Measurements from ENCODE around the gene UIMC1.

The UIMC1 gene

DNA sequence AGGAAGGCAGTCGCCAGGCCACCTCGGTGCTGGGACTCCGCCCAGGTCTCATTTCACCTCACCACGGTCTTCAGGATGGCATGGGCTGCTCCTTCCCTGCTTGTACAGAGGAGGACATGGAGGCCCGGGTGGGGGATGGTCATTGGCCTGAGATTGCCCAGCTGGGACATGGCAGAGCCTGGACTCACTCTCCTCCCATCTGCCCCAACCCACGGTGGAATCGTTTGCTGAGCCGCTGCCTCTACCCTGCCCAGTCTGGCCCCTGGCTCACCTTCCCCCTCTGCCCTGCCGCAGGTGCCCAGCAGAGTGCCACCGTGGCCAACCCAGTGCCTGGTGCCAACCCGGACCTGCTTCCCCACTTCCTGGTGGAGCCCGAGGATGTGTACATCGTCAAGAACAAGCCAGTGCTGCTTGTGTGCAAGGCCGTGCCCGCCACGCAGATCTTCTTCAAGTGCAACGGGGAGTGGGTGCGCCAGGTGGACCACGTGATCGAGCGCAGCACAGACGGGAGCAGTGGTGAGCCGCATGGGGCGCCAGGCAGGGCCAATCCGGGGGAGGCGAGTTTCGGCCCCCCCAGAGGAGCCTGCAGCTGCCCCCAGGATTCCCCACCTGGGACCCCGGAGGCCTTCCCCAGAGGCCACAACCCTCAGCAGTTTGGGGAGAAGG is 144.1 kb downstream of the UIMC1 start:
- Mint-ChIP-seq H3K27ac (no peak overlapping the region), H3K4me3 (no peak overlapping the region), H3K36me3 (ENCODE audit: low read depth) (no peaks in the 10 kb centered on the region), H3K4me1 (ENCODE audit: low read depth) (no peaks in the 10 kb centered on the region), H3K9me3 (no peaks in the 10 kb centered on the region), H3K27me3 (peaks cover 33% of the 10 kb centered on the region)

- Mint-ChIP-seq H3K27me3 (peaks cover 25% of the 10 kb centered on the region), H3K4me1 (ENCODE audit: low read depth) (no peaks in the 10 kb centered on the region), H3K27ac (no peak overlapping the region), H3K4me3 (no peak overlapping the region), H3K36me3 (ENCODE audit: low read depth) (no peaks in the 10 kb centered on the region), H3K9me3 (no peaks in the 10 kb centered on the region)
Observed at GRCh38 chr5:176861276-176861675, 145.3 kb downstream of the UIMC1 start.

- H3K36me3 Mint-ChIP-seq (ENCODE audit: low read depth), result no peaks in the 10 kb centered on the region
- H3K27ac Mint-ChIP-seq, result no peak overlapping the region
- no peaks in the 10 kb centered on the region for H3K9me3 Mint-ChIP-seq
- H3K4me3 Mint-ChIP-seq, result no peak overlapping the region
- peaks cover 18% of the 10 kb centered on the region for H3K27me3 Mint-ChIP-seq
- H3K4me1 Mint-ChIP-seq (ENCODE audit: low read depth), result no peaks in the 10 kb centered on the region
Observed at GRCh38 chr5:176860381-176860780, 146.2 kb downstream of the UIMC1 start.

DNA sequence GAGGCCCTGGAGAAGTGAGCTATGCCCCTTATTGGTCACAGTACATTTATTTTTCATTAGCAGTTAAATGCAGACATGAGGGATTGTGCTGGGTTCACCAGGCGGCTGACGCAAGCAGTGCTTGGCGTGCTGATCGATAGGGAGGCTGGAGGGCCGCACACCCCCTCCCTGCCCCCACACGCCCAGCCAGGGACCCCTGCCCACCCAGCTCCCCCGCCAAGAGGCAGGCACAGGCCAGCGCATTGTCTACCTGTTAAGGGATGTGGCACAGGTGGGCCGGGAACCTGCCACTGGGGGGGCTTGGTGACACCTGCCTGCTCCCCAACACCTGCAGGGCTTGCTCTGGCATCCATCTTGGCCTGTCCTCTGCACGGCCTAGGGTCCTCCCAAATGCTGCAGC is 146.7 kb downstream of the UIMC1 start:
- Mint-ChIP-seq H3K9me3 (no peaks in the 10 kb centered on the region), H3K27me3 (peaks cover 18% of the 10 kb centered on the region), H3K4me3 (no peak overlapping the region), H3K27ac (no peak overlapping the region), H3K4me1 (ENCODE audit: low read depth) (no peaks in the 10 kb centered on the region), H3K36me3 (ENCODE audit: low read depth) (no peaks in the 10 kb centered on the region)

DNA sequence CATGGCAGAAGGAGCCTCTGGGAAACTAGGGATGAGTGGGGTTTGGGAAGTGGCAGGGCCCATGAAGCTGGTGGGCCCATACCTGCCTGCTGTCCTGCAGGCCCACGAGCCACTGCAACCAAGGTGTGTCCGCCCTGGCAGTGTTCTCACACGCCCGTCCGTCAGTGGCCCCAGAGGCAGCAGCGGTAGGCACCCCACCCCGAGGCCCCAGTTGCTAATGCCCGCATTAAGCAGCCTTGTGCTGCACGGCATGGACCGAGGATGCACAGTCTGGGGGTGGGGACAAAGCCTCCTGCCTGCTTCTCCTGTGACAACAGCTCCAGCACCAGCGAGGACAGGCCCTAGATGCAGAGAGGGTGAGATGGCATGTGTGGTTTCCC is 148.7 kb downstream of the UIMC1 start:
- H3K4me1 Mint-ChIP-seq (ENCODE audit: low read depth), result no peaks in the 10 kb centered on the region
- no peak overlapping the region for H3K27ac Mint-ChIP-seq
- H3K4me3 Mint-ChIP-seq, result no peak overlapping the region
- no peaks in the 10 kb centered on the region for H3K36me3 Mint-ChIP-seq (ENCODE audit: low read depth)
- no peaks in the 10 kb centered on the region for H3K9me3 Mint-ChIP-seq
- peaks cover 13% of the 10 kb centered on the region for H3K27me3 Mint-ChIP-seq

GRCh38 chr5:176857216-176857893 is 149.2 kb downstream of the UIMC1 start:
- no peaks in the 10 kb centered on the region for H3K4me1 Mint-ChIP-seq (ENCODE audit: low read depth)
- H3K27me3 Mint-ChIP-seq, result peaks cover 10% of the 10 kb centered on the region
- no peak overlapping the region for H3K27ac Mint-ChIP-seq
- H3K4me3 Mint-ChIP-seq, result no peak overlapping the region
- no peaks in the 10 kb centered on the region for H3K36me3 Mint-ChIP-seq (ENCODE audit: low read depth)
- H3K9me3 Mint-ChIP-seq, result no peaks in the 10 kb centered on the region

- H3K9me3 Mint-ChIP-seq, result no peaks in the 10 kb centered on the region
- peaks cover 10% of the 10 kb centered on the region for H3K27me3 Mint-ChIP-seq
- H3K27ac Mint-ChIP-seq, result no peak overlapping the region
- no peaks in the 10 kb centered on the region for H3K36me3 Mint-ChIP-seq (ENCODE audit: low read depth)
- no peak overlapping the region for H3K4me3 Mint-ChIP-seq
- H3K4me1 Mint-ChIP-seq (ENCODE audit: low read depth), result no peaks in the 10 kb centered on the region
Observed at GRCh38 chr5:176856746-176857145, 149.8 kb downstream of the UIMC1 start.

DNA sequence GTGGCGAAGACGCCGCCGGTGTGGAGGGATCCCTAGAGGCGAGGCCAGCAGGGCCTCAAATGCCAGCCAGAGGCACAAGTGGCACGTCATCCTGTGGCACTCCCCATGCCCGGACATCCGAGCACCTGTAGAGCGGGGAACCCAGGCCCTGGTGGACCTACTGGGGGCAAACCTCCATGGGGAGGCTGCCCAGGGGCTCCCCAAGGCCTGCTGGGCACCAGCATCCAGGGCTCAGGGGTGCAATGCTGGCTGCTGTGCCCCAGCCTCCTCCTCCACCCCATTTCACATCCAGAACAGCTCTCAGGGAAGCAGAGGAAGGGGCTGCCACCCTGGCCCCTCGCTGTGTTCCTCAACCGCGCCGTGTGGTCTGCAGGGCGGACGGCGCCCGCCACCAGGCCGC is 151.0 kb downstream of the UIMC1 start:
- Mint-ChIP-seq H3K4me1 (ENCODE audit: low read depth) (no peaks in the 10 kb centered on the region), H3K27me3 (peaks cover 10% of the 10 kb centered on the region), H3K4me3 (no peak overlapping the region), H3K27ac (no peak overlapping the region), H3K9me3 (no peaks in the 10 kb centered on the region), H3K36me3 (ENCODE audit: low read depth) (no peaks in the 10 kb centered on the region)
